A673 (cell line): Measurements from ENCODE around the gene KDM4B. TPM values are rescaled to one million over a fixed set of nuclear protein-coding genes. Genes with fewer than 3 reads are reported as not detected.

Source experiments
- BruUV-seq: library from RNA; stranded (reverse); fragments of 400-500 nt; replicated peaks from 2 replicates; lab custom pipeline; 2021; lab: Mats Ljungman, UMichigan
- CTCF ChIA-PET: fragments of 300-600 bp; sonication (Branson Sonifier 250); formaldehyde crosslinking; loops from one replicate; lab custom pipeline; 2022; ENCODE audit warnings: antibody characterized with exemption; lab: Charles Lee
- POLR2A ChIA-PET: fragments of 300-600 bp; sonication (Branson Sonifier 250); formaldehyde crosslinking; loops from one replicate; lab custom pipeline; 2022; ENCODE audit warnings: antibody characterized with exemption; ENCODE audit not compliant: low non-redundant PET; lab: Charles Lee
- DNase-seq: peaks from one replicate; pipeline ENCODE4 v3.0.0-alpha.2; 2015; ENCODE audit warnings: low spot score
- H3K27ac ChIP-seq: fragments of 200-600 bp; sonication (generic); 2 replicates; pipeline ENCODE4 v1.5.1; 2016; ENCODE audit warnings: mixed run types, low read depth, mild to moderate bottlenecking, mixed read lengths, antibody characterized with exemption, low read length; ENCODE audit not compliant: poor library complexity, severe bottlenecking
- H3K27me3 ChIP-seq: fragments of 200-600 bp; sonication (generic); replicated peaks from 2 replicates; pipeline ENCODE4 v1.6.1; 2017; ENCODE audit warnings: mixed run types, low read depth, mild to moderate bottlenecking, mixed read lengths, antibody characterized with exemption, low read length; ENCODE audit not compliant: insufficient read depth, poor library complexity
- H3K36me3 ChIP-seq: fragments of 200-600 bp; sonication (generic); 2 replicates; pipeline ENCODE4 v1.6.1; 2016; ENCODE audit warnings: mixed run types, mild to moderate bottlenecking, mixed read lengths, antibody characterized with exemption, low read length; ENCODE audit not compliant: insufficient read depth, poor library complexity, severe bottlenecking
- H3K4me1 ChIP-seq: fragments of 200-600 bp; sonication (generic); 2 replicates; pipeline ENCODE4 v1.6.1; 2017; ENCODE audit warnings: mixed run types, mild to moderate bottlenecking, mixed read lengths, antibody characterized with exemption, low read length; ENCODE audit not compliant: insufficient read depth, poor library complexity, severe bottlenecking
- H3K4me3 ChIP-seq: fragments of 200-600 bp; sonication (generic); 2 replicates; pipeline ENCODE4 v1.5.1; 2016; ENCODE audit warnings: low read depth, mixed run types, mild to moderate bottlenecking, mixed read lengths, low read length; ENCODE audit not compliant: poor library complexity, severe bottlenecking
- H3K9me3 ChIP-seq: fragments of 200-600 bp; sonication (generic); 2 replicates; pipeline ENCODE4 v1.6.1; 2016; ENCODE audit warnings: mixed run types, low read depth, mild to moderate bottlenecking, mixed read lengths, antibody characterized with exemption, low read length; ENCODE audit not compliant: poor library complexity, severe bottlenecking
- CTCF ChIP-seq: fragments of 300-800, 200-600 bp; sonication (generic); conservative IDR thresholded peaks from 2 replicates; pipeline ENCODE4 v1.5.1; 2017; ENCODE audit warnings: low read depth, mild to moderate bottlenecking, antibody characterized with exemption, low read length, moderate library complexity, mixed read lengths
- EZH2 ChIP-seq: fragments of 200-600 bp; sonication (generic); IDR thresholded peaks from 2 replicates; pipeline ENCODE4 v1.6.1; 2017; ENCODE audit warnings: borderline replicate concordance, low read depth, mild to moderate bottlenecking, mixed read lengths, antibody characterized with exemption, low read length; ENCODE audit not compliant: poor library complexity, severe bottlenecking
- intact Hi-C: fragments of 100-400 bp; cut with micrococcal nuclease; formaldehyde crosslinking; loops from one replicate; pipeline ENCODE4 v1.10.0; 2022; ENCODE audit not compliant: unreplicated experiment
- total RNA-seq: library from RNA; stranded (reverse); gene quantifications from 2 replicates; pipeline ENCODE4 v1.2.3, GENCODE V29; 2021

KDM4B gene
- total RNA-seq, 1 experiment from 2014 or later = 30.0 TPM

GRCh38 chr19:4962085-4962619 lies 6.8 kb upstream of the KDM4B start:
- no peak for TF ChIP-seq EZH2
- no peak for DNase-seq
- ChIA-PET CTCF (no interaction called here), POLR2A (no interaction called here)
- no peak overlapping the region for H3K27ac ChIP-seq
- no TSS peak for BruUV-seq
- no peak overlapping the region for H3K4me3 ChIP-seq
- peaks cover 53% of the 10 kb centered on the region for H3K36me3 ChIP-seq
- H3K9me3 ChIP-seq = no peaks in the 10 kb centered on the region
- no peaks in the 10 kb centered on the region for H3K4me1 ChIP-seq
- intact Hi-C loops = no loop called here
- H3K27me3 ChIP-seq = no peaks in the 10 kb centered on the region

- H3K4me1 ChIP-seq = peaks cover 5% of the 10 kb centered on the region
- BruUV-seq = no TSS peak
- no peak for DNase-seq
- TF ChIP-seq EZH2 (no peak), CTCF (no peak)
- ChIA-PET POLR2A (no interaction called here), CTCF (no interaction called here)
- no peak overlapping the region for H3K4me3 ChIP-seq
- H3K27me3 ChIP-seq = no peaks in the 10 kb centered on the region
- peaks cover 33% of the 10 kb centered on the region for H3K36me3 ChIP-seq
- no peak overlapping the region for H3K27ac ChIP-seq
- intact Hi-C loops = no loop called here
- no peaks in the 10 kb centered on the region for H3K9me3 ChIP-seq
Measured at GRCh38 chr19:4965061-4965460, 3.9 kb upstream of the KDM4B start.

DNA sequence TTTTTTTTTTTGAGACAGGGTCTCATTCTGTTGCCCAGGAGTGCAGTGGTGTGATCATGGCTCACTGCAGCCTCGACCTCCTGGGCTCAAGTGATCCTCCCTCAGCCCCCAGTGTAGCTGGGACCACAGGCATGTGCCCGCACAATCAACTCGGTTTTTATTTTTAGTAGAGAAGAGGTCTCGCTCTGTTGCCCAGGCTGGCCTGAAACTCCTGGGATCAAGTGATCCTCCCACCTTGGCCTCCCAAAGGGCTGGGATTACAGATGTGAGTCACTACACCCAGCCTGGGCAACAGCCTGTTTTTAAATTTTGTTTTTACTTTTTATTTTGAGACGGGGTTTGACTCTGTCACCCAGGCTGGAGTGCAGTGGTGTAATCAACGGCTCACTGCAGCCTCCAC lies 2.3 kb upstream of the KDM4B start:
- Histone ChIP-seq H3K9me3 (no peaks in the 10 kb centered on the region), H3K4me3 (no peak overlapping the region), H3K36me3 (peaks cover 29% of the 10 kb centered on the region), H3K27me3 (no peaks in the 10 kb centered on the region), H3K4me1 (peaks cover 13% of the 10 kb centered on the region), H3K27ac (no peak overlapping the region)
- DNase-seq = no peak
- BruUV-seq = no TSS peak
- ChIA-PET POLR2A (no interaction called here), CTCF (no interaction called here)
- intact Hi-C loops = no loop called here
- TF ChIP-seq CTCF (no peak), EZH2 (no peak)
